NCI-H1048 (cell line): ENCODE data around the gene OSBPL9.
"Not testable (repeated sequence)": the region's sequence is repeated elsewhere in the genome, so short reads cannot be mapped to it uniquely, and the experiment has no call there.

Experiments
- DNase-seq: peaks from one replicate; lab custom pipeline; 2025; lab: John Stamatoyannopoulos, UW

OSBPL9 gene

GRCh38 chr1:51792864-51793263, 176.0 kb downstream of the OSBPL9 start:
- DNase-seq = no peak

- no peak for DNase-seq
Observed at GRCh38 chr1:51794260-51794659, 177.4 kb downstream of the OSBPL9 start.

- no peak for DNase-seq
Observed at GRCh38 chr1:51794868-51795267, 178.0 kb downstream of the OSBPL9 start.

GRCh38 chr1:51799372-51799771, 182.5 kb downstream of the OSBPL9 start:
- DNase-seq = no peak

- DNase-seq = no peak
Observed at GRCh38 chr1:51814513-51814912, 197.6 kb downstream of the OSBPL9 start.

- no peak for DNase-seq
Observed at GRCh38 chr1:51818487-51818886, 201.6 kb downstream of the OSBPL9 start.

- DNase-seq = not testable (repeated sequence)
Observed at GRCh38 chr1:51819021-51819420, 202.1 kb downstream of the OSBPL9 start.

GRCh38 chr1:51819810-51820209, 202.9 kb downstream of the OSBPL9 start:
- no peak for DNase-seq

GRCh38 chr1:51829058-51829457, 212.2 kb downstream of the OSBPL9 start:
- no peak for DNase-seq

- no peak for DNase-seq
Observed at GRCh38 chr1:51833700-51834099, 216.8 kb downstream of the OSBPL9 start.

- no peak for DNase-seq
Observed at GRCh38 chr1:51837243-51837642, 220.4 kb downstream of the OSBPL9 start.
